ENCODE data around the gene ETV3. TPM values are rescaled to one million over a fixed set of nuclear protein-coding genes. Genes with fewer than 3 reads are reported as not detected.
A peak's percentile ranks its signal among the peaks of the same experiment; 100 is the strongest.

ETV3 gene
- total and polyA plus RNA-seq, 10 of the 15 experiments (the other 5 are each of a cell fraction or from before 2014, with no cell fraction given): 1.7 to 13.8 (median 7.2) TPM

DNA sequence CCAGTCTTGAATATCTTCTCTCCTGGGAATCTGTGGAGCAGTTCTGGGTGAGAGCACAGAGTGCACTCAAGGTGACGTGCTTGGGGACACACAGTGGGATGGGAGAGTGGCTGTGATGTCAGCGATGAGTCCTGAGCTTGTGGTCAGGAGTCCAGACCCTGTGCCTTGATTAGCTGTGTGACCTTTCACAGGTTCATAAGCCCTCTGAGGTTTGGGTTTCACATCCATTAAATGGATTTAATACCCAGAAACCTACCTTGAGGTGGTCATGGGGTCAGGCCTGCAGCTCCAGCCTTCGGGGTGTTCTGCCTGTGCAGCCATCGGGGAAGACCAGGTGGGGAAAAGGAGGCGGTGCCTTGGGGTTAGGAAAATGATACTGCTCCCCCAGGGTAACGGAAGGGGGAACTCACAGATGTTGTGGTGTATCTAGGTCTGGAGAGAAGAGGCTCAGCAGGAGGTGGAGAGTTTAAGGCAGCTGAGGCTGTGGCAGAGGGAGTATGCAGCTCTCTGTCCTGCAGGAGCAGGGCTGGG is 38.5 kb upstream of the ETV3 start (continued):
- TF ChIP-seq HDGF (IDR thresholded peaks at IDR 0.05) (no peak), ZNF384 (IDR thresholded peaks at IDR 0.05; ENCODE audit: borderline replicate concordance, low read depth, low read length) (no peak), NR2F1 (conservative IDR thresholded peaks at IDR 0.05) (peak; percentile 97), BCL11A (IDR thresholded peaks at IDR 0.05; ENCODE audit: low read depth, low read length) (peak; percentile 33; the same call in 1 of the 2 replicates), POLR2AphosphoS5 (IDR thresholded peaks at IDR 0.05; ENCODE audit: low read length) (no peak), CHD4 (IDR thresholded peaks at IDR 0.05) (no peak), STAT3 (IDR thresholded peaks at IDR 0.05; ENCODE audit: low read depth, low read length) (no peak), NR2C1 (IDR thresholded peaks at IDR 0.05) (no peak), CHD2 (IDR thresholded peaks at IDR 0.05; ENCODE audit: borderline replicate concordance, low read depth, low read length) (no peak), DPF2 (IDR thresholded peaks at IDR 0.05) (no peak)

DNA sequence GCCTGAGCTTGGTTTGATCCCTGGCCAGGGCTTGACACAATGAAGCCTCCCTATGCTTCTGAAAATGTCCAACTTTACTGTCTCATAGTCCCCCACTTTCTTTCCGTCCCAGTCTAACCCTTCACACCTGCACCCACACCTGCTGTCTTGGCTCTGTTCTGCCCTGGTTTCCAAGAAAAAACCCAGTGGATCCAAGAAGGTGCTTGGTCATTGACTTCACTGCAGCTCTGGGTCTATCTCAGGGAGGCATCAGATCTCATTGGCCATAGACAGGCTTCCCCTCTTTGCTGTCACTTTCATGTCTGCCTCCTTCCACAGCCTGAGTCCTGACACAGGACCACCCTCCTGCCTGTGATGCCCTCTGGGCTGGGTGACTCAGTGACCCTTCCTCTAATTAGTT is 37.8 kb upstream of the ETV3 start:
- Histone ChIP-seq H3K9ac (ENCODE audit: control insufficient read depth, insufficient read depth, low read length) (no peak overlapping the region), H3K79me2 (ENCODE audit: control insufficient read depth, insufficient read depth, low read length) (no peaks in the 10 kb centered on the region), H3K27me3 (replicated peaks in 1 of 2; ENCODE audit: control insufficient read depth in 2 of 2, insufficient read depth in 2 of 2, low read length in 1 of 2) (no peaks in the 10 kb centered on the region), H4K20me1 (ENCODE audit: control insufficient read depth, insufficient read depth) (no peaks in the 10 kb centered on the region), H3K4me3 (no peak overlapping the region), H2AFZ (ENCODE audit: control insufficient read depth, low read depth, low read length) (no peak overlapping the region), H3K27ac (ENCODE audit: control insufficient read depth, insufficient read depth) (peak overlapping the region; percentile 13; the same call in 1 of the 2 replicates), H3K36me3 (ENCODE audit: control insufficient read depth in 2 of 2, insufficient read depth in 2 of 2, low read length in 1 of 2) (no peaks in the 10 kb centered on the region), H3K4me2 (ENCODE audit: control insufficient read depth, insufficient read depth) (no peak overlapping the region), H3K4me1 (ENCODE audit: control insufficient read depth, insufficient read depth, low read length) (peaks cover 56% of the 10 kb centered on the region), H3K9me3 (replicated peaks; ENCODE audit: control insufficient read depth, insufficient read depth, low read length) (no peaks in the 10 kb centered on the region)
- DNase-seq (ENCODE audit: low read depth, low spot score): no peak
- in situ Hi-C loops (cut with MboI) (no loop called here), intact Hi-C loops (cut with micrococcal nuclease; ENCODE audit: unreplicated experiment) (loop anchor here (10.0 kb wide), 1 partner anchor 389 kb away; no protein-coding TSS in a partner anchor)
- POLR2A ChIA-PET: interaction anchor here (0.9 to 1.6 kb wide), 2 partner anchors 11 kb away, joined by 3 to 5 read pairs; no protein-coding TSS in a partner anchor
- RAD21 ChIA-PET (ENCODE audit: unreplicated experiment): interaction anchor here (0.9 to 4.3 kb wide), 7 partner anchors 9 to 319 kb away, joined by 4 to 23 read pairs (median 5); no protein-coding TSS in a partner anchor
- peak; percentile 11 for ATAC-seq
- 100% methylated on average over 1 of the region's 1 CpG for WGBS (ENCODE audit: insufficient coverage, insufficient replicate concordance, low lambda C conversion rate, missing lambda C conversion rate)
- CTCF ChIA-PET: interaction anchor here (0.9 to 18.5 kb wide), 13 partner anchors 11 to 449 kb away, joined by 3 to 349 read pairs (median 4); no protein-coding TSS in a partner anchor
- no TSS peak for BruUV-seq (replicated peaks)
- no peak for FAIRE-seq
- SMC1A ChIA-PET (ENCODE audit: uncharacterized antibody, unreplicated experiment): interaction anchor here (1.1 to 3.4 kb wide), 9 partner anchors 7 to 319 kb away, joined by 3 to 22 read pairs (median 6); no protein-coding TSS in a partner anchor
- TF ChIP-seq CBX5 (IDR thresholded peaks at IDR 0.05; ENCODE audit: low read depth) (no peak), RUNX3 (IDR thresholded peaks at IDR 0.05; ENCODE audit: low read length) (no peak), PAX5 (IDR thresholded peaks at IDR 0.05; ENCODE audit: borderline replicate concordance, low read depth, low read length) (no peak), YY1 (IDR thresholded peaks at IDR 0.05; ENCODE audit: low read depth, low read length) (no peak), RCOR1 (conservative IDR thresholded peaks at IDR 0.05; ENCODE audit: low read depth, low read length) (no peak), ETV6 (conservative IDR thresholded peaks at IDR 0.05 in 1 of 2, IDR thresholded peaks at IDR 0.05 in 1 of 2; ENCODE audit: borderline replicate concordance in 1 of 2, low read depth in 1 of 2) (no peak), POU2F2 (IDR thresholded peaks at IDR 0.05; ENCODE audit: borderline replicate concordance, low read depth, low read length) (no peak), EZH2 (IDR thresholded peaks at IDR 0.05; ENCODE audit: borderline replicate concordance, control insufficient read depth, low read depth, low read length) (no peak), NFYB (IDR thresholded peaks at IDR 0.05; ENCODE audit: insufficient read depth, low read depth, low read length) (no peak), FOXK2 (IDR thresholded peaks at IDR 0.05) (no peak)
- TF ChIP-seq, protein P1, sequence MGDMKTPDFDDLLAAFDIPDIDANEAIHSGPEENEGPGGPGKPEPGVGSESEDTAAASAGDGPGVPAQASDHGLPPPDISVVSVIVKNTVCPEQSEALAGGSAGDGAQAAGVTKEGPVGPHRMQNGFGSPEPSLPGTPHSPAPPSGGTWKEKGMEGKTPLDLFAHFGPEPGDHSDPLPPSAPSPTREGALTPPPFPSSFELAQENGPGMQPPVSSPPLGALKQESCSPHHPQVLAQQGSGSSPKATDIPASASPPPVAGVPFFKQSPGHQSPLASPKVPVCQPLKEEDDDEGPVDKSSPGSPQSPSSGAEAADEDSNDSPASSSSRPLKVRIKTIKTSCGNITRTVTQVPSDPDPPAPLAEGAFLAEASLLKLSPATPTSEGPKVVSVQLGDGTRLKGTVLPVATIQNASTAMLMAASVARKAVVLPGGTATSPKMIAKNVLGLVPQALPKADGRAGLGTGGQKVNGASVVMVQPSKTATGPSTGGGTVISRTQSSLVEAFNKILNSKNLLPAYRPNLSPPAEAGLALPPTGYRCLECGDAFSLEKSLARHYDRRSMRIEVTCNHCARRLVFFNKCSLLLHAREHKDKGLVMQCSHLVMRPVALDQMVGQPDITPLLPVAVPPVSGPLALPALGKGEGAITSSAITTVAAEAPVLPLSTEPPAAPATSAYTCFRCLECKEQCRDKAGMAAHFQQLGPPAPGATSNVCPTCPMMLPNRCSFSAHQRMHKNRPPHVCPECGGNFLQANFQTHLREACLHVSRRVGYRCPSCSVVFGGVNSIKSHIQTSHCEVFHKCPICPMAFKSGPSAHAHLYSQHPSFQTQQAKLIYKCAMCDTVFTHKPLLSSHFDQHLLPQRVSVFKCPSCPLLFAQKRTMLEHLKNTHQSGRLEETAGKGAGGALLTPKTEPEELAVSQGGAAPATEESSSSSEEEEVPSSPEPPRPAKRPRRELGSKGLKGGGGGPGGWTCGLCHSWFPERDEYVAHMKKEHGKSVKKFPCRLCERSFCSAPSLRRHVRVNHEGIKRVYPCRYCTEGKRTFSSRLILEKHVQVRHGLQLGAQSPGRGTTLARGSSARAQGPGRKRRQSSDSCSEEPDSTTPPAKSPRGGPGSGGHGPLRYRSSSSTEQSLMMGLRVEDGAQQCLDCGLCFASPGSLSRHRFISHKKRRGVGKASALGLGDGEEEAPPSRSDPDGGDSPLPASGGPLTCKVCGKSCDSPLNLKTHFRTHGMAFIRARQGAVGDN (IDR thresholded peaks at IDR 0.05): no peak

All from GM12878 (cell line).